ENCODE results near the gene CTIF.

GRCh38 chr18:48880931-48881330 lies 342.1 kb downstream of the CTIF start:
- TF ChIP-seq POLR2AphosphoS5 (IDR thresholded peaks at IDR 0.05; ENCODE audit: low read depth): no peak
- no peak for TF ChIP-seq CTCF (conservative IDR thresholded peaks at IDR 0.05; ENCODE audit: low read depth in 2 of 2)
- TF ChIP-seq EZH2 (IDR thresholded peaks at IDR 0.05; ENCODE audit: low read depth, unreplicated experiment): no peak
- no peak for TF ChIP-seq ETS1 (IDR thresholded peaks at IDR 0.05)
- TF ChIP-seq EZH2phosphoT487 (IDR thresholded peaks at IDR 0.05; ENCODE audit: unreplicated experiment): no peak
- no peak for TF ChIP-seq JUNB (IDR thresholded peaks at IDR 0.05; ENCODE audit: unreplicated experiment)
